GM10248 (cell line): ENCODE results near the gene NCOR2.

Experiments
- CTCF ChIA-PET: fragments of 300-600 bp; sonication (Branson Sonifier 250); formaldehyde crosslinking; extraction: SDS; loops from one replicate; lab custom pipeline; 2021; ENCODE audit warnings: antibody characterized with exemption; lab: Yijun Ruan, JAX
- POLR2A ChIA-PET: fragments of 350-650 bp; sonication (Branson Sonifier 250); formaldehyde crosslinking; extraction: SDS; loops from one replicate; lab custom pipeline; 2020; ENCODE audit warnings: antibody characterized with exemption; lab: Yijun Ruan, JAX
- DNase-seq: peaks from one replicate; pipeline ENCODE4 v3.0.0; 2012; ENCODE audit errors: extremely low spot score
- TF ChIP-seq, protein P1 (sequence below): IDR thresholded peaks from 2 replicates; pipeline ENCODE4 v1.5.1; 2012; ENCODE audit warnings: mild to moderate bottlenecking, low read depth; ENCODE audit errors: extremely low read depth, missing control alignments, control extremely low read depth

NCOR2 gene

DNA sequence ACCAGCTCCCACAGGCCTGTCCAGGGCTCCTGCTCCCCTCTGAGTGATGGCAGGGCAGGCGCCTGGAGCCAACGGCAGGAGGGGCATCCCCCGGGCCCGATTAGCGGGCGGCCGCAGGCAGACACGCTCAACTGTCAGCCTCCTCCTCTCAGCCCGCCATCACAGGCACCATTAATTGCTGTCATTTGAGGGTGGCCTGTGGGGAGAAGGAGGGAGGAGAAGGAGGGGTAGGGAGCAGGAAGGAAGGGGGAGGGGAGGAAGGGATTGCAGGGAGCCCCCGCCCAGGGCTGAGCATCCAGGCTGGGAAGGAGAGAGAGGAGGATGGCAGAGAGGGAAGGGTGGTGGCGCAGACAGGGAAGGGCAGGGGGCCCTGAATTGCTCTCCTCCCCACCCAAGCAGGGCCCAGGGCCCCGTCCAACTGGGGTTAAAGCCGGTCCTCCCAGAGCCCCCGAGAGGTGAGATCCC lies 36.1 kb downstream of the NCOR2 start:
- POLR2A ChIA-PET: no interaction called here
- TF ChIP-seq, protein P1, sequence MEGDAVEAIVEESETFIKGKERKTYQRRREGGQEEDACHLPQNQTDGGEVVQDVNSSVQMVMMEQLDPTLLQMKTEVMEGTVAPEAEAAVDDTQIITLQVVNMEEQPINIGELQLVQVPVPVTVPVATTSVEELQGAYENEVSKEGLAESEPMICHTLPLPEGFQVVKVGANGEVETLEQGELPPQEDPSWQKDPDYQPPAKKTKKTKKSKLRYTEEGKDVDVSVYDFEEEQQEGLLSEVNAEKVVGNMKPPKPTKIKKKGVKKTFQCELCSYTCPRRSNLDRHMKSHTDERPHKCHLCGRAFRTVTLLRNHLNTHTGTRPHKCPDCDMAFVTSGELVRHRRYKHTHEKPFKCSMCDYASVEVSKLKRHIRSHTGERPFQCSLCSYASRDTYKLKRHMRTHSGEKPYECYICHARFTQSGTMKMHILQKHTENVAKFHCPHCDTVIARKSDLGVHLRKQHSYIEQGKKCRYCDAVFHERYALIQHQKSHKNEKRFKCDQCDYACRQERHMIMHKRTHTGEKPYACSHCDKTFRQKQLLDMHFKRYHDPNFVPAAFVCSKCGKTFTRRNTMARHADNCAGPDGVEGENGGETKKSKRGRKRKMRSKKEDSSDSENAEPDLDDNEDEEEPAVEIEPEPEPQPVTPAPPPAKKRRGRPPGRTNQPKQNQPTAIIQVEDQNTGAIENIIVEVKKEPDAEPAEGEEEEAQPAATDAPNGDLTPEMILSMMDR: no peak
- CTCF ChIA-PET: no interaction called here
- DNase-seq: no peak

GRCh38 chr12:124530637-124531263 lies 36.7 kb downstream of the NCOR2 start:
- CTCF ChIA-PET: interaction anchor here (1.0 to 1.5 kb wide), 2 partner anchors 37 to 42 kb away, joined by 3 read pairs; no protein-coding TSS in a partner anchor

DNA sequence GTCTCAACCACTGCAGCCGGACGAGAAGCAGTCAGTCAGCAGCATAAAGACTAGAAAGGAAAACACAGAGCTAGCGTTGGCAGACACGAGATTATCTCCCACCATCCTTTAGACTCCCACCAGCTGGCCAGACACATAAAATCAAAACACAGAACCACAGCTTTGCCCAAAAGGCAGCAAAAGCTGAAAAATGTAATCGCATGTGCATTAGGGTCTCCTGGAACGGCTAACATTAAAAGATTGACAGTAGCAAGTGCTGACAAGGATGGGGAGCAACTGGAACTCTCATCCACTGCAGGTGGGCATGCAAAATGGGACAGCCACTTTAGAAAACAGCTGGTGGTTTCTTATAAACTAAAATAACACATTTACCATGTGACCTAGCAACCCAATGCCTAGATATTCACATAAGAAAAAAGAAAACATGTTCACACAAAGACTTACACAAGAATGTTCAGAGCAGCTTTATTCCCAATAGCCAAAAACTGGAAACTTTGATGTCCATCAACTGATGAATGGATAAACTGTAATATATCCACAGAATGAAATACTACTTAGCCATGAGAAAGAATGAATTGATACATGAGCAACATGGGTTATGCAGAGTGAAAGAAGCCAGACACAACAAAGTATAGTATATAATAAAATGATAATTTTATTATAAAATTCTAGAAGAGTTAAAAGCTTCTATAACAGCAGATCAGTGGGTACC lies 37.7 kb downstream of the NCOR2 start:
- TF ChIP-seq, protein P1: no peak
- ChIA-PET CTCF (interaction anchor here (0.7 to 1.7 kb wide), 4 partner anchors 10 to 41 kb away, joined by 3 to 5 read pairs (median 4); no protein-coding TSS in a partner anchor), POLR2A (no interaction called here)
- DNase-seq: no peak

More at GRCh38 chr12:124530637-124531263, 36.7 kb downstream of the NCOR2 start:
- no peak for DNase-seq
- POLR2A ChIA-PET: no interaction called here
- TF ChIP-seq, protein P1: no peak

GRCh38 chr12:124527861-124528561 lies 39.4 kb downstream of the NCOR2 start:
- TF ChIP-seq, protein P1: no peak
- ChIA-PET CTCF (interaction anchor here (1.2 to 1.7 kb wide), 2 partner anchors 8 to 10 kb away, joined by 3 to 5 read pairs; no protein-coding TSS in a partner anchor), POLR2A (no interaction called here)
- DNase-seq: no peak

- TF ChIP-seq, protein P1: no peak
- POLR2A ChIA-PET: no interaction called here
- CTCF ChIA-PET: no interaction called here
- DNase-seq: no peak
Observed at GRCh38 chr12:124525927-124526692, 41.3 kb downstream of the NCOR2 start.

GRCh38 chr12:124525455-124525854 lies 42.0 kb downstream of the NCOR2 start:
- DNase-seq: no peak
- TF ChIP-seq, protein P1: no peak
- CTCF ChIA-PET: no interaction called here
- POLR2A ChIA-PET: no interaction called here
